ENCODE results near the gene AMHR2. TPM values are rescaled to one million over a fixed set of nuclear protein-coding genes. Genes with fewer than 3 reads are reported as not detected.

The AMHR2 gene
- total RNA-seq, 2 experiments from 2014 or later = not detected

Other genes starting within 250 kb of the AMHR2 start
- gene ZNF740, start 243.1 kb upstream of the AMHR2 start, total RNA-seq = 10 to 100 TPM; 28.2 to 31.4 TPM
- gene CSAD, start 242.9 kb upstream of the AMHR2 start, total RNA-seq = 10 to 100 TPM; 15.7 to 17.0 TPM
- gene ITGB7, start 216.6 kb upstream of the AMHR2 start, total RNA-seq = 100 to 1,000 TPM; 500 to 503 TPM
- 10 to 100 TPM; 44.1 to 45.9 TPM for gene RARG, start 191.6 kb upstream of the AMHR2 start, total RNA-seq
- gene ESPL1, start 155.6 kb upstream of the AMHR2 start, total RNA-seq = 100 to 1,000 TPM; 126 TPM
- gene PFDN5, start 128.3 kb upstream of the AMHR2 start, total RNA-seq = 100 to 1,000 TPM; 292 to 307 TPM
- gene MYG1, start 124.2 kb upstream of the AMHR2 start, total RNA-seq = 10 to 100 TPM; 55.6 to 56.9 TPM
- gene AAAS, start 102.2 kb upstream of the AMHR2 start, total RNA-seq = 10 to 100 TPM; 67.5 to 67.9 TPM
- gene SP7, start 87.5 kb upstream of the AMHR2 start, total RNA-seq = not detected
- 10 to 100 TPM; 72.2 to 76.5 TPM for gene SP1, start 43.7 kb upstream of the AMHR2 start, total RNA-seq
- 100 to 1,000 TPM; 220 TPM for gene PRR13, start 17.9 kb downstream of the AMHR2 start, total RNA-seq
- 100 to 1,000 TPM; 813 to 836 TPM for gene PCBP2, start 28.2 kb downstream of the AMHR2 start, total RNA-seq
- gene MAP3K12, start 75.6 kb downstream of the AMHR2 start, total RNA-seq = 10 to 100 TPM; 22.7 to 22.9 TPM
- 10 to 100 TPM; 30.3 to 36.9 TPM for gene TARBP2, start 77.4 kb downstream of the AMHR2 start, total RNA-seq
- gene NPFF, start 83.6 kb downstream of the AMHR2 start, total RNA-seq = not detected
- gene ATF7, start 202.5 kb downstream of the AMHR2 start, total RNA-seq = 10 to 100 TPM; 27.7 to 28.7 TPM